H1 (cell line): ENCODE results near the gene AAR2.

Source experiments
- CHD2 ChIP-seq: IDR thresholded peaks from 2 replicates; pipeline ENCODE4 v1.6.1; 2012; ENCODE audit warnings: low read length, improper control_type of control experiment
- EGR1 ChIP-seq: IDR thresholded peaks from 2 replicates; pipeline ENCODE4 v1.6.1; 2011; ENCODE audit warnings: low read depth, low read length, borderline replicate concordance
- EP300 ChIP-seq, 2 experiments: IDR thresholded peaks; 1 replicate in 1 of 2; 2 replicates in 1 of 2; pipeline ENCODE4 v1.6.1; 2011 to 2012; ENCODE audit warnings: low read depth in 2 of 2, low read length in 2 of 2, mild to moderate bottlenecking in 2 of 2, borderline replicate concordance in 1 of 2, inconsistent platforms in 1 of 2, moderate library complexity in 1 of 2
- EZH2 ChIP-seq: fragments of 200-600 bp; sonication (generic); IDR thresholded peaks from 2 replicates; pipeline ENCODE4 v1.7.1; 2012; ENCODE audit warnings: low read depth, mild to moderate bottlenecking, moderate library complexity, low read length, inconsistent platforms; ENCODE audit not compliant: severe bottlenecking
- JUN ChIP-seq: IDR thresholded peaks from 2 replicates; pipeline ENCODE4 v1.6.1; 2011; ENCODE audit warnings: low read depth, mild to moderate bottlenecking, improper control_type of control experiment, low read length
- MAFK ChIP-seq: IDR thresholded peaks from 2 replicates; pipeline ENCODE4 v1.6.1; 2012; ENCODE audit warnings: low read depth, mild to moderate bottlenecking, improper control_type of control experiment, low read length
- NRF1 ChIP-seq: IDR thresholded peaks from 2 replicates; pipeline ENCODE4 v1.6.1; 2011; ENCODE audit warnings: mild to moderate bottlenecking, low read depth, low read length, improper control_type of control experiment
- POLR2A ChIP-seq, 2 experiments: IDR thresholded peaks; 1 replicate in 1 of 2; 2 replicates in 1 of 2; pipeline ENCODE4 v1.6.1; 2011; ENCODE audit warnings: low read depth in 2 of 2, low read length in 2 of 2, mild to moderate bottlenecking in 2 of 2; ENCODE audit errors: control extremely low read depth in 1 of 2
- POLR2AphosphoS5 ChIP-seq: IDR thresholded peaks from 2 replicates; pipeline ENCODE4 v1.6.1; 2011; ENCODE audit warnings: low read depth, low read length
- RFX5 ChIP-seq: IDR thresholded peaks from 2 replicates; pipeline ENCODE4 v1.6.1; 2011; ENCODE audit warnings: low read depth, low read length, improper control_type of control experiment, borderline replicate concordance
- SIRT6 ChIP-seq: IDR thresholded peaks from one replicate; pipeline ENCODE4 v1.7.1; 2012; ENCODE audit warnings: low read length, inconsistent platforms
- SIX5 ChIP-seq: IDR thresholded peaks from 2 replicates; pipeline ENCODE4 v1.6.1; 2011; ENCODE audit warnings: mild to moderate bottlenecking, low read depth, low read length
- TF ChIP-seq, protein P1 (sequence below), 3 experiments: IDR thresholded peaks; 1 replicate in 2 of 3; 2 replicates in 1 of 3; pipeline versions ENCODE4 v1.5.1 to v1.6.1; 2011; ENCODE audit warnings: low read length in 3 of 3, mild to moderate bottlenecking in 3 of 3, inconsistent platforms in 2 of 3, low read depth in 1 of 3, moderate library complexity in 1 of 3; ENCODE audit not compliant: insufficient read depth in 1 of 3; ENCODE audit errors: control extremely low read depth in 1 of 3

DNA sequence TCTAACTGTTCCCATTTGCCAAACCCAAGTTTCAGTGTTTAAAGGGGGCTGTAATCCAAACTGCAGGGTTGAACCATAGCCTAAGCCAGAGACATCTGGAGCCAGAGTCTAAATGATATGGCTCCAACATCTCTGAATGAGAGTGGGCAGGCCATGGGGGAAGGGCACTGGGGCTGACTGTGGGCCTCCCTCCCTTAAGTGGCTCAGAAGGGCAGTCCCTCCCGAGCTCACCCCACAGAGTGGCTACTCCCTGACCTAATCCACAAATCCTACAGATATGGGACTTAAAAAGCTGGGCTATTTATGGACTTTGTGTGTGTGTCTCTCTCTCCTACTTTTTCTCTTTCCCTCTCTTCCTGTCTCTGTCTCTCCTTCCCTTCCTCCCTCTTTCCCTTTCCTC lies 35.8 kb upstream of the AAR2 start:
- TF ChIP-seq JUN (no peak), SIRT6 (no peak), EGR1 (no peak), CHD2 (no peak), RFX5 (no peak), NRF1 (no peak), SIX5 (no peak), POLR2A (IDR thresholded peaks at IDR 0.05; ENCODE audit: control extremely low read depth in 1 of 2, low read depth in 2 of 2, low read length in 2 of 2) (no peak), EZH2 (no peak), POLR2AphosphoS5 (no peak), MAFK (no peak), EP300 (IDR thresholded peaks at IDR 0.05; ENCODE audit: borderline replicate concordance in 1 of 2, low read depth in 2 of 2, low read length in 2 of 2) (no peak)
- TF ChIP-seq, protein P1, sequence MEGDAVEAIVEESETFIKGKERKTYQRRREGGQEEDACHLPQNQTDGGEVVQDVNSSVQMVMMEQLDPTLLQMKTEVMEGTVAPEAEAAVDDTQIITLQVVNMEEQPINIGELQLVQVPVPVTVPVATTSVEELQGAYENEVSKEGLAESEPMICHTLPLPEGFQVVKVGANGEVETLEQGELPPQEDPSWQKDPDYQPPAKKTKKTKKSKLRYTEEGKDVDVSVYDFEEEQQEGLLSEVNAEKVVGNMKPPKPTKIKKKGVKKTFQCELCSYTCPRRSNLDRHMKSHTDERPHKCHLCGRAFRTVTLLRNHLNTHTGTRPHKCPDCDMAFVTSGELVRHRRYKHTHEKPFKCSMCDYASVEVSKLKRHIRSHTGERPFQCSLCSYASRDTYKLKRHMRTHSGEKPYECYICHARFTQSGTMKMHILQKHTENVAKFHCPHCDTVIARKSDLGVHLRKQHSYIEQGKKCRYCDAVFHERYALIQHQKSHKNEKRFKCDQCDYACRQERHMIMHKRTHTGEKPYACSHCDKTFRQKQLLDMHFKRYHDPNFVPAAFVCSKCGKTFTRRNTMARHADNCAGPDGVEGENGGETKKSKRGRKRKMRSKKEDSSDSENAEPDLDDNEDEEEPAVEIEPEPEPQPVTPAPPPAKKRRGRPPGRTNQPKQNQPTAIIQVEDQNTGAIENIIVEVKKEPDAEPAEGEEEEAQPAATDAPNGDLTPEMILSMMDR (IDR thresholded peaks at IDR 0.05; ENCODE audit: control extremely low read depth in 1 of 3, insufficient read depth in 1 of 3, low read depth in 1 of 3, low read length in 3 of 3) = no peak
